Spleen (tissue), 7 donors: ENCODE measurements around the gene CAMTA1.

ENCODE experiments used
- POLR2A ChIP-seq, 3 donors: fragments of 450-650 bp; IDR thresholded peaks; one replicate each; pipeline ENCODE4 v1.5.1; 2017; ENCODE audit warnings: antibody characterized with exemption in 3 of 3, mild to moderate bottlenecking in 1 of 3
- POLR2AphosphoS5 ChIP-seq, 3 donors: sonication (generic); formaldehyde crosslinking; IDR thresholded peaks; one replicate each; pipeline ENCODE4 v1.5.1; 2017; ENCODE audit warnings: antibody characterized with exemption in 3 of 3
- TF ChIP-seq, protein P1 (sequence below), 11 experiments: fragments of 200-600 bp in 7 of 11; fragments of 450-650 bp in 4 of 11; sonication (generic) in 4 of 11; IDR thresholded peaks in 8 of 11; conservative IDR thresholded peaks in 3 of 11; 1 replicate in 7 of 11; 2 replicates in 4 of 11; pipeline versions ENCODE4 v1.4.0 to v1.8.0; 2016 to 2021; ENCODE audit warnings: antibody characterized with exemption in 11 of 11, inconsistent platforms in 4 of 11, mild to moderate bottlenecking in 1 of 11
- donor health status: DM: no; HTN: no; CAD: no; lungs with moderate emphysema.
- donor health status: DM: no; HTN: no; CAD: no.
- donor health status: DM: no; HTN: no; CAD: no.

DNA sequence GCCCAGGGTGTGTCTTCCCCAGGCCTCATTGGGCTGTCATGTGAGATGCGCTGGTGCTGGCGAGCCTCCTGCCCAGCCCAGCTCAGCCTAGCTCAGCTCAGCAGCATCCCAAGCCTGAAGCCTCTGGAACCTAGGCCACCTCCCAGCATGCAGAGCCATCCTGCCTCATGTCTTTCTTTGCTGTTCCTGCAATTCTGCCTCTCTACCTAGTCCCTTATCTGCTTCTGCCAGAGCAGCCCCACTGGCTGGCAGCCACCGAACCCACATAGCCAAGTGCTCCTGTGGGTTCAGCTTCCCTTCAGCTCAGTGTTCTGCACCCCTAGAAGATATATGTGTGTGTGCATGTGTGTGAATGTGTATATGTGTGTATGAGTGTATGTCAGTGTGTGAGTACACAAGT, 694.3 kb downstream of the CAMTA1 start:
- TF ChIP-seq POLR2A (IDR thresholded peaks at IDR 0.05) (no peak), POLR2AphosphoS5 (IDR thresholded peaks at IDR 0.05) (no peak)
- TF ChIP-seq, protein P1, sequence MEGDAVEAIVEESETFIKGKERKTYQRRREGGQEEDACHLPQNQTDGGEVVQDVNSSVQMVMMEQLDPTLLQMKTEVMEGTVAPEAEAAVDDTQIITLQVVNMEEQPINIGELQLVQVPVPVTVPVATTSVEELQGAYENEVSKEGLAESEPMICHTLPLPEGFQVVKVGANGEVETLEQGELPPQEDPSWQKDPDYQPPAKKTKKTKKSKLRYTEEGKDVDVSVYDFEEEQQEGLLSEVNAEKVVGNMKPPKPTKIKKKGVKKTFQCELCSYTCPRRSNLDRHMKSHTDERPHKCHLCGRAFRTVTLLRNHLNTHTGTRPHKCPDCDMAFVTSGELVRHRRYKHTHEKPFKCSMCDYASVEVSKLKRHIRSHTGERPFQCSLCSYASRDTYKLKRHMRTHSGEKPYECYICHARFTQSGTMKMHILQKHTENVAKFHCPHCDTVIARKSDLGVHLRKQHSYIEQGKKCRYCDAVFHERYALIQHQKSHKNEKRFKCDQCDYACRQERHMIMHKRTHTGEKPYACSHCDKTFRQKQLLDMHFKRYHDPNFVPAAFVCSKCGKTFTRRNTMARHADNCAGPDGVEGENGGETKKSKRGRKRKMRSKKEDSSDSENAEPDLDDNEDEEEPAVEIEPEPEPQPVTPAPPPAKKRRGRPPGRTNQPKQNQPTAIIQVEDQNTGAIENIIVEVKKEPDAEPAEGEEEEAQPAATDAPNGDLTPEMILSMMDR (IDR thresholded peaks at IDR 0.05 in 8 of 11, conservative IDR thresholded peaks at IDR 0.05 in 3 of 11), result no peak
